Stimulated activated CD8-positive, alpha-beta memory T cell treated with anti-CD3 and anti-CD28 coated beads, Interleukin-15, amount 100 ng/mL, for 48 hours (primary cell): ENCODE measurements around the gene MASP2.
A peak's percentile ranks its signal among the peaks of the same experiment; 100 is the strongest.
"Not testable (repeated sequence)": the region's sequence is repeated elsewhere in the genome, so short reads cannot be mapped to it uniquely, and the experiment has no call there.

ENCODE experiments used
- DNase-seq, 2 donors: peaks; one replicate each; pipeline ENCODE4 v3.0.0-alpha.2; 2020; ENCODE audit warnings: low read depth in 2 of 2

The MASP2 gene

GRCh38 chr1:11037740-11038182, 9.3 kb downstream of the MASP2 start:
- DNase-seq: peak; percentile 73 to 77

GRCh38 chr1:11037019-11037739, 9.9 kb downstream of the MASP2 start:
- DNase-seq: not testable (repeated sequence)

- DNase-seq: no peak
Observed at GRCh38 chr1:11031624-11032262, 15.3 kb downstream of the MASP2 start.

GRCh38 chr1:11030865-11031264, 16.2 kb downstream of the MASP2 start:
- DNase-seq: no peak

- no peak for DNase-seq
Observed at GRCh38 chr1:11028018-11028417, 19.0 kb downstream of the MASP2 start.

- no peak for DNase-seq
Observed at GRCh38 chr1:11027316-11027715, 19.7 kb downstream of the MASP2 start.

- no peak for DNase-seq
Observed at GRCh38 chr1:11026903-11027302, 20.1 kb downstream of the MASP2 start.

GRCh38 chr1:11026052-11026451, 21.0 kb downstream of the MASP2 start:
- DNase-seq: no peak

GRCh38 chr1:11025618-11026017, 21.4 kb downstream of the MASP2 start:
- no peak for DNase-seq

GRCh38 chr1:11024874-11025203, 22.2 kb downstream of the MASP2 start:
- DNase-seq: no peak

- DNase-seq: no peak
Observed at GRCh38 chr1:11024154-11024873, 22.7 kb downstream of the MASP2 start.

GRCh38 chr1:11023201-11023600, 23.8 kb downstream of the MASP2 start:
- DNase-seq: no peak

GRCh38 chr1:11019971-11020370, 27.1 kb downstream of the MASP2 start:
- DNase-seq: no peak

GRCh38 chr1:11019358-11019757, 27.7 kb downstream of the MASP2 start:
- not testable (repeated sequence) for DNase-seq

- no peak for DNase-seq
Observed at GRCh38 chr1:11013160-11013531, 33.9 kb downstream of the MASP2 start.

- DNase-seq: peak; percentile 79
Observed at GRCh38 chr1:11012260-11013159, 34.5 kb downstream of the MASP2 start, which contains the start of gene TARDBP. TSS of gene TARDBP (plus strand) at chr1:11012654. CDS start at chr1:11013728, 1,074 bp downstream.

- no peak for DNase-seq
Observed at GRCh38 chr1:11000526-11000925, 46.5 kb downstream of the MASP2 start.

- DNase-seq: no peak
Observed at GRCh38 chr1:10996100-10996499, 50.9 kb downstream of the MASP2 start.

GRCh38 chr1:10992864-10993263, 54.2 kb downstream of the MASP2 start:
- no peak for DNase-seq

- DNase-seq: not testable (repeated sequence)
Observed at GRCh38 chr1:10992004-10992403, 55.0 kb downstream of the MASP2 start.

- no peak for DNase-seq
Observed at GRCh38 chr1:10990828-10991227, 56.2 kb downstream of the MASP2 start.
